OCI-LY7 (cell line): ENCODE data around the gene GNB1L.

Experiments used
- EZH2phosphoT487 ChIP-seq: fragments of 200-600 bp; sonication (generic); IDR thresholded peaks from 2 replicates; pipeline ENCODE4 v1.6.1; 2018; ENCODE audit warnings: low read depth, borderline replicate concordance, mild to moderate bottlenecking, mixed run types, antibody characterized with exemption, low read length, moderate library complexity, mixed read lengths
- TF ChIP-seq, protein P1 (sequence below): fragments of 200-600 bp; sonication (generic); conservative IDR thresholded peaks from 2 replicates; pipeline ENCODE4 v1.5.1; 2014; ENCODE audit warnings: mild to moderate bottlenecking, antibody characterized with exemption, low read length, moderate library complexity, mixed read lengths

DNA sequence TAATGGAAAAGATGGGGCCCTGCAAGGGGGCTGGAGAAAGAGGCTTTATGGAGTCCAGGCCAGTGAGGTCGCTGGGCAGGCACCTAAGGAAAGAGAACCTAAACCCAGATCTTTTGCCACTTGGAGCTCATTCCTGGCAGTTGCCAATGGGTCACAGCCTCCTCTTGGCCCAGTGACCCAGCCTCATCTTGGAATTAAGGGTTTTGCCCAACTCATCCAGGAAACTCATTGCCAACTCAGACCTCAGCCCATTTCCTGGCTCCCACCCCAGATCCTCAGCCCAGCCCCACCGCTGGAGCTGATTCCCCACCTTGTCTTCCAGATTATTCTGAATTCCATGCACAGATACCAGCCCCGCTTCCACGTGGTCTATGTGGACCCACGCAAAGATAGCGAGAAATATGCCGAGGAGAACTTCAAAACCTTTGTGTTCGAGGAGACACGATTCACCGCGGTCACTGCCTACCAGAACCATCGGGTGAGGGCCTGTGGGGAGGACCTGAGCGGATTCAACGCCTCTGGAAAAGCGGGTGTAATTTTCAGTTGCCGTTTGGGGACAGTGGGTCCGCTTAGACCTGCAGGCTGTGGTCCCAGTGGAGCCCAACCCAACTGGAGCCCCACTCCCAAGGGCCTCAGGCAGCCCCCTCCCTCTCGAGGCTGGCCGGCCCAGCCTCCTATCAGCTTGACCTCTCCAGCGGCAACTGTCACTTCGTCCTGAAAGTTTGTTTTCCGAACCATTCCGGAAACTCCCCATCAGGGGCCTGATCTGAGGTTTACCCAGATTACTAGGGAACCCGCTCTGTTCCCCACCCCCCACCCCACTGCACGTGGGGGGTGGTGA is 89.8 kb downstream of the GNB1L start:
- TF ChIP-seq, protein P1, sequence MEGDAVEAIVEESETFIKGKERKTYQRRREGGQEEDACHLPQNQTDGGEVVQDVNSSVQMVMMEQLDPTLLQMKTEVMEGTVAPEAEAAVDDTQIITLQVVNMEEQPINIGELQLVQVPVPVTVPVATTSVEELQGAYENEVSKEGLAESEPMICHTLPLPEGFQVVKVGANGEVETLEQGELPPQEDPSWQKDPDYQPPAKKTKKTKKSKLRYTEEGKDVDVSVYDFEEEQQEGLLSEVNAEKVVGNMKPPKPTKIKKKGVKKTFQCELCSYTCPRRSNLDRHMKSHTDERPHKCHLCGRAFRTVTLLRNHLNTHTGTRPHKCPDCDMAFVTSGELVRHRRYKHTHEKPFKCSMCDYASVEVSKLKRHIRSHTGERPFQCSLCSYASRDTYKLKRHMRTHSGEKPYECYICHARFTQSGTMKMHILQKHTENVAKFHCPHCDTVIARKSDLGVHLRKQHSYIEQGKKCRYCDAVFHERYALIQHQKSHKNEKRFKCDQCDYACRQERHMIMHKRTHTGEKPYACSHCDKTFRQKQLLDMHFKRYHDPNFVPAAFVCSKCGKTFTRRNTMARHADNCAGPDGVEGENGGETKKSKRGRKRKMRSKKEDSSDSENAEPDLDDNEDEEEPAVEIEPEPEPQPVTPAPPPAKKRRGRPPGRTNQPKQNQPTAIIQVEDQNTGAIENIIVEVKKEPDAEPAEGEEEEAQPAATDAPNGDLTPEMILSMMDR: no peak
- no peak for TF ChIP-seq EZH2phosphoT487
